GM18907 (cell line): ENCODE measurements around the gene RLF.

Source experiments
- ATAC-seq: cut with Tn5 transposase; IDR thresholded peaks from one replicate; pipeline ENCODE4 v1.9.1; 2021; ENCODE audit warnings: mild to moderate bottlenecking, moderate library complexity; ENCODE audit not compliant: unreplicated experiment

RLF gene

DNA sequence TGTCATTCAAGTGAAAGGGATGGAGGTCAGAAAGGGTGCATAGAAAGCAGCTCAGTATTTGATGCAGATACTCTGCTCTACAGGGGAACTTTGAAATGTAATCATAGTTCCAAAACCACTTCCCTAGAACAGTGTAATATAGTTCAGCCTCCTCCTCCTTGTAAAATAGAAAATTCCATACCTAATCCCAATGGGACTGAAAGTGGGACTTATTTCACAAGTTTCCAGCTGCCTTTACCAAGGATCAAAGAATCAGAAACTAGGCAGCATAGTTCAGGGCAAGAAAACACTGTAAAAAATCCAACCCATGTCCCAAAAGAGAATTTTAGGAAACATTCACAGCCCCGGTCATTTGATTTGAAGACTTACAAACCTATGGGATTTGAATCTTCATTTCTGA, 78.4 kb downstream of the RLF start:
- no peak for ATAC-seq

DNA sequence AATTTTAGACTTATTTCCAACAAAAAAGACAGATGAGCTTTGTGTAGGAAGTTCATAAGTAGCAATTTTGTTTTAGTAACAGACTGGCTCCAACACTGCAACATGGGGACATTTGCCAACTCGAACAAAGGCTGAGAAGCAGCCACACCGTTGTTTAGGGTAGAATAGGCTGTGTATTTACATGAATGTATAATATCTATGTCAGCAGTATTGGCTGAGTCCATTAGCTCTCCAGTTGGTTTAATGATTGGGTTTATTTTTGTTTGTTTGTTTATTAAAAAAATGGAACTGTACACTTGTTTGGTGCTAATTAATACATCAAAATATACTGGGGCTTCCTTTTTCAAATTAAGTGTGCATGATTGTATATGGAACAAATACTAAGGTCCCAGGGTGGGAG, 79.2 kb downstream of the RLF start:
- no peak for ATAC-seq

DNA sequence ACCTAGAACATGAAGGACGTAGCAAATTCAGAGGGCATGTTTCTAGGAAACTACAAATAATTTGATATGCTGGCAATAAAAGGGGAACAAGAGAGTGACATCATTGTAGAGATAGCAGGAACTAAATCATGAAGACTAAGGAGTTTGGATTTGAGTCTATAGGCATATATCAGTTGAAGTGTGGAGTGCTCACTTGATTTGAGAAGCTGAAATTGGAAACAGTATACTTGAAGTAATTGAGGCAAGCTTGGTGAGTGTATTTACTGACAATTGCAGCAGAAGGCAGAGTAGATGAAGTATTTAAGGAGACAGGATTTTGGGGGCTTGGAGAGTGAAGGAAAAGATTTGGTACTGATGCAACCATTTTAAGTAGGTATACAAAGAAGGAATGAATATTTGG, 80.2 kb downstream of the RLF start:
- no peak for ATAC-seq

DNA sequence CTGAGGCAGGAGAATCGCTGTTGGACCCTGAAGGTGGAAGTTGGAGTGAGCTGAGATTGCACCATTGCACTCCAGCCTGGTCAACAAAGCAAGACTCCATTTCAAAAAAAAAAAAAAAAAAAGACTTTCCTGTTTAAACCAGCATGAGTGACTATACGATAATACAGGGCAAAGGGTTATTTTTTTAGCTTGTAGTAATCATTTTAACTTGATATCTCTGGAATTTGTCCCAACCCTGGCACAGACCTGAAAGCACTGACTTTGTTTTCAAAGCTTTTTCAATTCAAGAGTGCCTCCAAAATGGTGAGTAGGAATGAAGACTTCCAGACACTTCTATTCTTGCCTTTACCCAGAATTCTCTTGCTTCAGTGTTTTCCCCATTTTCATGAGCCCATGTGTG, 82.2 kb downstream of the RLF start:
- ATAC-seq = no peak

DNA sequence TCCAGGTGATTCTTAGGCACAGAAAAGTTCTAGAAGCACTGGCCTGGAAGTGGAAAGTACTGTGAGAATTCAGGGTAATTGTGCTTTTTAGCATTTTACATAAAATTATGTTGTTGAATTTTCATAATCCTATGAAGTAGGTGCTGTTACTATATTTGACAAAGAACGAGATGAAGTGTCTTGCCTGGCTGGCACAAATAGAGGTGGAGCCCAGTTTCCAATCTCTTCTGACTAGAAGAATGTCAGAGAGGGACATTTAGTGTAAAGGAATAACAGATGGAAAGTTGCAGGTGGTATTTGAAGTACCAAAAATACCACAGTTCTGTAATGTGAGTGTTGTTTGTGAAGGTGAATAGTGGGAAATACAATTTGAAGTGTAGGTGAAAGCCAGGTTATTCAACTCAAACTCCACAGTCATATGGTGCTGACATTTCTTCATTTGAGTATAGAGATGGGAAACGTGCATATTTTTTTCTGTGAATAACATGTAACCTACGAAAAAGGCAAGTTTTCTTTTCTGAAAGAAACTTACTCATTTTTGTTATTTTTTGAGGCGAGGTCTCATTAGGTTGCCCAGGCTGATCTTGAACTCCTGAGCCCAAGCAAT, 83.1 kb downstream of the RLF start:
- no peak for ATAC-seq

DNA sequence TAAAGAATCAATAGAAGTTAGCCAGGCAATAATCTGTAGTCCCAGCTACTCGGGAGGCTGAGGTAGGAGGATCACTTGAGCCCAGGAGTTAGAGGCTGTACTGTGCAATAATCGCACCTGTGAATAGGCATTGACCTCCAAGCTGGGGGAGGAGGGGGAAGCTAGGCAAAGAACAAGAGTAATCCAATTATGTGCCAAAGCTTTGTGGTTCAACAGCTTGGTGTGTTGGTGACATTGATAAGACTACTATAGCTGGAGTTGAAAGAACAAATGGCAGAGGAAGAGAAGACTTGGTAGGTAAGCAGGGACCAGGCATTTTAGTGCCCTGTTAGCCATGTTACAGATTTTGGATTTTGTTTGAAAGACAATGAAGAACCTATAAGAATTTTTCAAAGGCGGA, 84.5 kb downstream of the RLF start:
- ATAC-seq = no peak

DNA sequence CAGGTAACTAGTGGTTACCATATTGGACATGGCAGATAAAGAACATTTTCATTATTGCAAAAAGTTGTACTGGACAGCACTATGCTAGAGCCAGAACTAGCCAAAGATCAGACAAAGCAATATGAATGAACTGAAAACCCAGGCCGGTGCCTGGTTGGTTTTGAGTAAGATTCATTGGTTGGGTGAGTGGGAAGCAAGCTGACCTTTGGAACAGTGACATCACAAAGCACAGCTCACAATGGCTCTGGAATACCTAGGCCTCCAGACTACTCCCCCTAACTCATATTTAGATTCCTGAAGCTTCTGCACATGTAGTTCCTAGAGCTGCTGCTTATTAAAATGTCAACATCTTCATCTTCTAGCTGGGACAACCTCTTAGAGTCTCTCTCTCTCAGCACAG, 86.5 kb downstream of the RLF start, which contains the start of gene TMCO2:
TSS of gene TMCO2 (plus strand) at position 283 of the 400 bp plus-strand sequence. CDS start at position 340, 57 bp downstream.
- ATAC-seq = no peak

DNA sequence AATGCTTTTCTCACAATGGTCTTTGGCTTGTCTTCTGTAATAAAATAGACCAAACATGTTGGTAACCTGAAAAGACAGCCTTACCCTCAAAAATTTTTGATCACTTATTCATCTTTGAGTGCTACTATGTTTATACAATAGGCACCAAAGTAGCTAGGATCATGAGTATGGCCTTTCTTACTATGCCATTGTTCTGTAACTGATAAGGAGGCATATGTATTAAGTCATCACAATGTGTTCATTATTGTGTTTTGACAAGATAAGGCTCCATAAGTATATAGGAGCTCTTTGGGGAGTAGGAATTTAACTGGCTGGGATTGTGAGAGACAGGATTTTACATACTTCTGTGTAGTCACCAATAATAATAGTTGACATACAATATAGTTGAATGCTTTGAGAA, 87.2 kb downstream of the RLF start:
- no peak for ATAC-seq

DNA sequence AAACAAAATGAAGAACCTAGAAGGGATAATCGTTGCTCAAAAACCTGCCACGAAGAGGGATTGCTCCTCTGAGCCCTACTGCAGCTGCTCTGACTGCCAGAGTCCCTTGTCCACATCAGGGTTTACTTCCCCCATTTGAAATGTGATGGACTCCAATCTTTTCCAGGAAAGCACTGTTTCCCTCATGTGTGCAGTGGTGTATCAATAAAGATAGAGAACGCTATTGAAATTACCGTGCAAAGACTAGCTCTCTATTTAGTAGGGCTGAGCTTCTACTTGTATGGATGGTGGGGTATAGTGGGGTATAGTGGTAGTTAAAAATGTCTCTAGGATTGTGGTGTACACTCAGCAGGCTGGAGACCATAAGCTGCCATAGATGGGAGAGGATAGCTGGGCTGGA, 90.3 kb downstream of the RLF start:
- no peak for ATAC-seq

DNA sequence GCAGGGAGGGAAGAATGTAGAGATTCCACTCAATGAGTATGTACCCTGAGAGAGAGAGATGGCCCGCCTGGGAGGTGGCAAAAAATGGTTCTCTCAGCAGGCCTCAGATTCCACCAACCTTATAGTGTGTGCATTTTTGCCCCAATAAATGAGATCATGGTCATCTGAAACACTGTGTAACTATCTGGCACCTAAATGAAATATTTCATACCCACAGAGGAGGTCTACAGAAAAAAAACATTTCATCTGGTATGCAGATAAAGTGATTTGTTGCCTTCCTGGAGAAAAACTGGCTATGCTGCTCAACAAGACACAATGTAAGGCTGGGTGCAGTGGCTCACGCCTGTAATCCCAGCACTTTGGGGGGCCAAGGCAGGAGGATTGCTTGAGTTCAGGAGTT, 91.4 kb downstream of the RLF start:
- ATAC-seq = no peak

DNA sequence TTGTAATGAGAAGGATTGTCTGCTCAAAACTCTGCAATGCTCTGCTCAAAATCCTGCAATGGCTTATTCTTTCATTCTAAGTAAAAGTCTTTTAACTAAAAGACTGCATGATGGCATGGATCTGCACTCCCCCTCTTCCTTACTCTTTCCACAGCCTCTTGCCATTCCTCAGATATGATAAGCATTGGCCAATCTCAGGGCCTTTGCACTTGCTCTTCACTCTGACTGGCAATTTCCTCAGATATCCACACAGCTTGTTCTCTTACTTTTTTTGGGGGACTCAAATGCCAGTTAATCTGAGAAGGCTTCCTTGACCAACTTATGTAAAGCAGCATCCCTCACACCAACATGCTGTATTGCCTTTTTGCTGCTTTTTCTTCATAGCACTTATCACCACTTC, 94.0 kb downstream of the RLF start:
- no peak for ATAC-seq

DNA sequence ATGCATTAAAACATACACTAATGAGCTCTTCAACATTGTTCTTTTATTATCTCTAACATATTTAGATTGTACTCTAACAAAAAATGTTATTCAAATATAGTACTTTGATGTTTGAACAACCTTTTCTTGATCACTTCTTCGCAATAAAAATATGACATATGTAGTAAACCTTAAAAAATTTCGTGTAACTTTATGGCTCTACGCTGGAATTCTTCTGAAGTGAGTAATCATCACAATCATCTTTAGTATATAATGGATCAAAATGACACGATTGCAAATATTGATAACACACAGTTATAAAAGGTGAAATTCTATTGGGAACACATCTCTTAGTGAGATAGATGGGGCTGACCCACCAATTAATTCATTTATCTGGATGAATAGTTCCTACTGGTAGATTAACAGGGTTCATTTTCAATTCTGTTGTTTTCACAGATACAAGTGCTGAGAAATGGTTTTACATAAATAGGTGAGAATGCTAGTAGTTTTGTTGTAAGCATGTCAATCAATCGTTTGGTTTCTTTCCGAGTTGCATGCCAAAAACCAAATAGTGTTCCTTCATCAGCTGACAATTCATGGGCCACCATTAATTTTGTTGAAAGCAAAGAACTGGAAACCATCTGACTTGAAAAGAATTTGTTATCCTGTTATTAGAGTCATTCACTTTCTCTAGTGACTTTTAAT, 95.4 kb downstream of the RLF start:
- no peak for ATAC-seq

DNA sequence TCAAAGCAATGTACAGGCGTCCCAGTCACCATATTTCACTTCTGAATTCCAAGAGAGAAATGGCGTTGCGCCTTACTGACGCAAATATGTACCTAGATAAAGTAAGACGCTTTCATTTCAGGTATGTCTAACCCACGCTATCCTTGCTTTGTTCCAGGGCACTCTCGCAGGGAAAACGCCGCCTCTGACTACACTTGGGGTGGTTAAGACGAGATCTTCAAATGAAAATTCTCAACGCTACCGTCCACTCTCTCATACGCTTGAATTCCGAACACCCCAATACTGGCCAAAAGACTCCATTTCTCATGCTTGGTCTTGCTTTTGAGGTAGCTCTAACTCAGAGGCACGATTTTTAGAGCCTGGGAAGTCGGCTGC, 96.1 kb downstream of the RLF start:
- ATAC-seq = no peak

DNA sequence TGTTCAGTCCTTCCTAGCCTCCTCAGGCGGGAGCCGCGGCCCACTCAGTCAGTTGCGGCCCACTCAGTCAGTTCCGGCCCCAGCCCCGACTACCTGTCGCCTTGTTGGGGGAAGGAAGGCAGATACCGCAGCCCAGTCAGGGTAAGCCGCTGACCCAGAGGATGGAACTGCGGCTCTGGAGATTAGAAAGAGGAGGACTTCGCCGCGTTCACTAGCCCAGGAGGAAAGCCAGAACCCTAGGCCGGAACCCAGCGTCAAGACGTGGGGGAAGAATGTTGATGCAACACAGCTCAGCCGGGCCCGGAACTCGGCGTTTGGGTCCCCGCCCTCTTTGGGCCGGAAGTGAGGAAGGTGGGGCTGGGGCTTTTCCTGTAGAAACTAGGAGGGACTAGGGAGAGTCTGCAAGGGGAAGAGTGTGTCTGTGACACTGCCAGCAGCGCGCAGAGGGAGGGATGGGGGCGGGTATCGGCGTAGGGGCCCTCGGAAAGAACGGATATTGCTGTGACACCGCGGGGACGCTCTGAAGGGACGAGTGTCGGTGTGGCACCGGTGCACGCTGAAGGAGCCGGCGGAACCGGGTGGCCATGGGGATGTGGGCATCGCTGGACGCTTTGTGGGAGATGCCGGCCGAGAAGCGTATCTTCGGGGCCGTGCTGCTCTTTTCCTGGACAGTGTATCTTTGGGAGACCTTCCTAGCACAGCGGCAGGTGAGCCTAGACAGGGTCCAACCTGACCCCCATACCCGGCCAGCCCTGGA, 96.7 kb downstream of the RLF start, which contains the start of gene ZMPSTE24:
TSS of gene ZMPSTE24 (plus strand) at position 549 of the 757 bp plus-strand sequence. CDS start at position 585, 36 bp downstream.
- ATAC-seq = peak; percentile 88

DNA sequence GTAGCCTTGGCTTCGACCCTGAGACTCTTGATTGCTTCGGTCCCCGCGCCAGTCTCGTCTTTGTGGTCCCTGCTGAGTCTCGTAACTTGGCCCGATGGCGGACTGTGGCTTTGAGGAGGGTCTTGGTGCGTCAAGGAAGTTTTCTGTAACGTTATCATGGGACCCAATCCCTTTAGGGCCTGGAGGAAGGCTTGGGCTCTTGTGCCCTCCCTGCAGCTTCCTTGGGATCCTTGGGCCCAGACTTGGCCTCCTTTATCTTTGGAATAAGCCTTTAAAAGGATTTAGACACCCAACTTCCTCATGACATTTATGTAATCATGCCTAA, 97.2 kb downstream of the RLF start:
- peak; percentile 1 for ATAC-seq

DNA sequence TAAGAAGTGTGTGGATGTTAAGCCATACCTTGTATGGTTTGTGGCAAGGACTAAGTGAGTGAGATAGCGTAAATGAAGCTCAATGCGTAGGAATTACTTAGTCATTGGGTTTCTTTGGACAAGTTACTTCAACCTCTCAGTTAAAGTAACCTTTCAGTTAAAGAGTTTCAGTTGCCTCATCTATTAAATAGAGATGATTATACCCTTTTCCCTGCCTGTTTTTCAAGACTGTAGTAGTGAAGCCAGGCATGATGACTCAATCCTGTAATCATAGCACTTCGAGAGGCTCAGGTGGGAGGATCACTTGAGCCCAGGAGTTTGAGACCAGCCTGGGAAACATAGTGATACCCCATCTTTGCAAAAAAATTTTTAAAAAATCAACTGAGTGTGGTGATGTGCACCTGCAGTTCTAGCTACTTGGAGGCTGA, 103.2 kb downstream of the RLF start:
- no peak for ATAC-seq

DNA sequence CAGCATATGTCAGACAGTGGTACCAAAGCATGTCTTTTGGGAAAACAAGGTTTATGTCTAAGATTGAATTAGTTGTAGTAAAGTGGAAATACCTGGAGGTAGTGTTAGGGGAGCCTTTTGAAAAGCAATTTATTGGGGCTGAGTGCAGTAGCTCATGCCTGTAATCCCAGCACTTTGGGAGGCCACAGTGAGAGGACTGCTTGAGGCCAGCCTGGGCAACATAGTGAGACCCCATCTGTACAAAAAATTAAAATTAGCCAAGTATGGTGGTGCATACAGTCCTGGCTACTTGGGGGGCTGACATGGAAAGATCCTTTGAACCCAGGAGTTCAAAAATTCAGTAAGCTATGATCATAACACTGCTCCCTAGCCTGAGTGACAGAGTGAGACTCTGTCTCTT, 104.1 kb downstream of the RLF start:
- no peak for ATAC-seq

DNA sequence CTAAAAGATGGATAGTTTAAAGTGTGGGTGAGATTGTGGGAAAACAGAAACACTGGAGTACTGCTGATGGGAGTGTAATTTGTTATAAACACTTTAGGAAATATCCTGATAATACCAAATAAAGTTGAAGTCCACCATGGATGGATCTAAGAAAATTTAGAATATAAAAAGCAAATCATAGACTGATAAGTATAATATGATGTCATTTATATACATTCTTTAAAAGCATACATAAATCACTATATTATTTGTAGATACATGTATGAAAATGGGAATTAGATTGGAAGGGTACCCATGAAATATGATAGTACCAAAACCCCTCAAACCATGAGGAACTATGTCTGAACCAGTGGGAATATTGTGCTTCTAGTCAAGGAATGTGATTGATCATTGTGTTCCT, 104.7 kb downstream of the RLF start:
- no peak for ATAC-seq

DNA sequence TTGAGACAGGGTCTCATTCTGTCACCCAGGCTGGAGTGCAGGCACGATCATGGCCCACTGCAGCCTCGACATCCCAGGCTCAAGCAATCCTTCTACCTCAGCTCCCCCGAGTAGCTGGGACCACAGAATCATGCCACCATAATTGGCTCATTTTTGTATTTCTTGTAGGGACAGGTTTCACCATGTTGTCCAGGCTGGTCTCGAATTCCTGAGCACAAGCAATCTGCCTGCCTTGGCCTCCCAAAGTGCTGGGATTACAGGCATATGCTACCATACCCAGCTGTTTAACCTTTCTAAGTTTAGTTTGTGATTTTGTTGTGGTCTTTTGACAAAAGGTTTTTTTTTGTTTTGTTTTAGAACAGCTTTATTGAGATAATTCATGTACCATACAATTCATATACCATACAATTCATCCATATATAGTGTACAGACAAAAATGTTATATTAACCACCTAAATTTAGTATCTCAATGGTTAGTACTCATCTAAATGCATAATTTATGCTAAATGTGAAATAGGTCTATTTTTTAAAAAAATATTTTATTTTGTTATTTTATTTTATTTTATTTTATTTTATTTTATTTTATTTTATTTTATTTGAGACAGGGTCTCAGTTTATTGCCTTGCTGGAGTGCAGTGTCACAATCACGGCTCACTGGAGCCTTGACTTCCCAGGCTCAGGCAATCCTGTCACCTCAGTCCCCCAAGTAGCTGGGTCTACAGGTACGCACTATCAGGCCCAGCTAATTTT, 105.8 kb downstream of the RLF start:
- ATAC-seq = no peak

DNA sequence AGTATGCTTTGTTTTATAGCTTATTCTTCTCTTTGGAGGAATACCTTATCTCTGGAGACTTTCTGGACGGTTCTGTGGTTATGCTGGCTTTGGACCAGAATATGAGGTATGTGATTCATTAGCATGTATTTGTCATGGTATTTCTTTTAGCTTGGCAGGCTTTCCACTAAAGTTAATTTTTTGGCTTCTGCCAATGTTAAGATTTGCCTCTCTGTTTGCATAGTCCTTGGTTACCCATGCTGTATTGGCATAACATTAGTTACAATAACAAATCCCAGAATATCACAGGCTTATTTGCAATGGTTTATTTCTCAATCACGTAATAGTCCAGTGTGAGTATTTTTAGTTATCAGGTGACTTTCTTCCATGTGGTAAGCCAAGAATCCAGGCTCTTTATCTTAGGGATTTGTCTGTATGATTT, 106.6 kb downstream of the RLF start:
- ATAC-seq = no peak

DNA sequence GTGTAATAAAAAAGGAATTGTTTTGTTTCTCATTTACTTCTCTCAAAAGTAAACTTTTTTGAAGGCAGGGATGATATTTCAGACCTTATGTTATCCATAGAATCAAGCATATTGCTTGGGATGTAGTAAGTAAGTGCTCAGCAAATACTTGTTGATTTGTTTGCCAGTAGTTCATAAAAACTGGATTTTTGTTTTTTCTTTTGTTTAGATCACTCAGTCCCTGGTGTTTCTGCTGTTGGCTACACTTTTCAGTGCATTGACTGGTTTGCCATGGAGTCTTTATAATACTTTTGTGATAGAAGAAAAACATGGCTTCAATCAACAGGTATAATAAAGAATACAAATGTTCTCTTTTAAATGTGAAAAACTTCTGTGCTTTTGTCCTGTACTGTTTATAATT, 107.0 kb downstream of the RLF start:
- ATAC-seq = no peak
